Measurements from ENCODE around the gene STRN.
"Not testable (repeated sequence)": the region's sequence is repeated elsewhere in the genome, so short reads cannot be mapped to it uniquely, and the experiment has no call there.

Gene STRN

DNA sequence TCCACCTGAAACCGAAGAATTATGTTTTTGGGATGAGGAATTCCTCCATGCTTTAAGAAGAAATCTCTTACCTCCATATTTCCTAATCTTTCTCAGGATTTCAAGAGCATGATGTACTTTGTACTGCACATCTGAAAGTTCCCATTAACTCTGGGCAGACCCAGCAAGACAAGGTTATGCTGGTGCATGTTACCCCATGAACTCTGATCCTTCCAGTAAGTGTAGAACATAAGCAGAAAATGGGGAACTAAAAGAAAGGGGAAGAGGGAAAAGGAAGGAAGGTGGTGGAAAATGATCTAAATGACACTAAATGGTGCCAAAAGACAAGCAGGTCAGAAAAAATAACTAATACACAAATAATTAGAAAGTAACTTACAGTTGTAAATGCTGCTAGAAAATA is 50.7 kb downstream of the STRN start:
- DNase-seq (ENCODE audit: low spot score) (no peak), FAIRE-seq (no peak)

GRCh38 chr2:36912695-36913094 is 53.6 kb downstream of the STRN start:
- FAIRE-seq: no peak
- DNase-seq (ENCODE audit: low spot score): no peak

GRCh38 chr2:36911012-36911411 is 55.3 kb downstream of the STRN start:
- FAIRE-seq (no peak), DNase-seq (ENCODE audit: low spot score) (no peak)

DNA sequence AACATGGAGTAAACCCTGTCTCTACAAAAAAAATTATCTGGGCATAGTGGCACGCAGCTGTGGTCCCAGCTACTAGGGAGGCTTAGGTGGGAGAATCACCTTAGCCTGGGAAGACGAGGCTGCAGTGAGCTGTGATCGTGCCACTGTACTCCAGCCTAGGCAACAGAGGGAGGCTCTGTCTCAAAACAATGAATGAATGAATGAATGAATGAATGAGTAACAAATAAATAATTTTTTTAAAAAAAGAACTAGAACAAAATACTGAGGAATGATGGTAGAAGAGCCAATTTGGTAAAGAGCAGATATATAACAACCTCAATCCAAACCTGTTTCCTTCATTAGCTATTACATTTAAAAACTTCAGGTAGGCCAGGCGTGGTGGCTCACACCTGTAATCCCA is 60.1 kb downstream of the STRN start:
- DNase-seq (ENCODE audit: low spot score): no peak
- no peak for FAIRE-seq

GRCh38 chr2:36904636-36905035 is 61.7 kb downstream of the STRN start:
- DNase-seq (ENCODE audit: low spot score): no peak
- no peak for FAIRE-seq

DNA sequence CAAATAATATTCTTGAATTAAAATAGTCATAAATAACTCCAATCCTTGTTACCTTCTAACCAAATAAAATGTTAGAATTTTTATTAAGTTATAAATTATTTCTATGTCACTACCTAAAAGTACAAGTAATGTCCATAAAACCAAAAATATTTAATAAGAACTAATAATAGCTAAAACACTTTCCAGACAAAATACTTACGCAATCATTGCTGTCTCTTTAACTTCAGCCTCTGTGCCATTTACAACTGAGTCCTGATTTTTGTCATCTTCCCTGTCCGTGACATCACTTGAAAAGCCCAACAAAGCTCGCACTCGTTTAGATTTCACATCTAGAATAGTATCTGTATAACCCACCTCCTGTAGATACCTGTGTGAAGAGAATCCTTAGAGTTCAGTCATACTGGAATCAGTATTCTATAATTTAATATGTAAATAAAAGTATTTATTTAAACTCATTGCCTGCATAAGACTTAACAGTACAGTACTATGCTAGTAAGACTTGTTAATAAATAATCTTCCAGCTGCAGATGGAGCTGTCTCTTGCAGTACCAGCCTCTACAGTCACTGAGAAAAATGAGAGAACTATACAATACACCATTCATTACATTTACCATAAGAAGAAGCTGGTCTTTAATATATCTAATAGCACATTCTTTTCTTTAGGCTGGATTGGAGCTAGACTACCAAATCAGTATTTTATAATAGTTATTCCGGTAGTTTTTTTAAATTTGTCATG is 63.8 kb downstream of the STRN start:
- FAIRE-seq (no peak), DNase-seq (ENCODE audit: low spot score) (no peak)

DNA sequence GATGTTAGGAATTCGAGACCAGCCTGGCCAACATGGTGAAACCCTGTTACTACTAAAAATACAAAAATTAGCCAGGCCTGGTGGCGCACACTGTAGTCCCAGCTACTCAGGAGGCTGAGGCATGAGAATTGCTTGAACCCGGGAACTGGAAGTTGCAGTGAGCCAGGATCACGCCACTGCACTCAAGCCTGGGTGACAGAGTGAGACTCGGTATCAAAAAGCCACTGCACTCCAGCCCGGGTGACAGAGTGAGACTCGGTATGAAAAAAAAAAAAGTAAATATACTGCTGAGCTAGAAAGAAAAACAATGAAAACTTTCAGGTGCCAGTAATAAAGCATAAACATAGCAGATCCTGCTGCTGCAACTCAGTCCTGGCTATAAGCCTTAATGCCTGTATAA is 73.5 kb downstream of the STRN start:
- DNase-seq (ENCODE audit: low spot score) (no peak), FAIRE-seq (no peak)

- DNase-seq (ENCODE audit: low spot score): peak; percentile 76
- peak; percentile 92 for FAIRE-seq
These were observed 76.5 kb downstream of the STRN start for GRCh38 chr2:36889795-36890194.

- not testable (repeated sequence) for FAIRE-seq; DNase-seq (ENCODE audit: low spot score)
These were observed 79.2 kb downstream of the STRN start for GRCh38 chr2:36887095-36887494.

DNA sequence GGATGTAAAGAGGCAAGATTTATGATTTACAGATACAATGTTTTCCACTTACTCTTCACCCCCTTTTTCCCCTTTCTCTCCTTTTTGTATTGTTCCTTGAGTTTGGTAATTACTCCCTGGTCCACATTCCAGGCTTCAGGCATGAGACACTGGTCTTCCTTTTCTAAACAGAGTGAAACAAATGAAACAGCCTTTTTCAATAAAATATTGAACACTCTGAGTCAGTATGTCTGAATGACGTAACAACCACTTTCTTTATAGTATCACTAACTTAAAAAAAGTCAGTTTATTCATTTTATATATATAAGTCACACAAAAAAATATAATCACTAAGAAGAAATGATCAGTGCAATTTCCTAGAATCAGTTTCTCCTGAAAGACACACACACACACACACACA is 79.7 kb downstream of the STRN start:
- no peak for DNase-seq (ENCODE audit: low spot score)

DNA sequence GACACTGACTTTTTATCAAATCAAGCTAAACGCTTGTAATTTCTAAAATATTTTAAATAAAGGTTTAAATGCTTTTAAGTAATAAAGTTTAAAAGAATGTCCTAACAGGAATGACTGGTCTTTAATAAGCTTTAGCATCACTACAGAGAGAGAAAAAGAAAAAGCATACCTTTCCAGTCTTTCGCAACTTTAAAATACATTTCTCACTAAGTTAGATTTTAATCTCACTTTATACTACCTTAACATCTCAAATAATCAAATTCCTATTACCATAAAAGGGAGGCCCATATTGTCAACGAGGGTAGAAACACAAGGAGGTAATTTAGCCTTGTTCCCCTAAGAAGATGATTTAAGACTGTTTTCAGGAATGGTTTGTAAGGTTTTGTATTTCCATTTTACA is 80.7 kb downstream of the STRN start:
- FAIRE-seq (no peak), DNase-seq (ENCODE audit: low spot score) (no peak)

More for the DNA sequence above, 79.7 kb downstream of the STRN start:
- no peak for FAIRE-seq

DNA sequence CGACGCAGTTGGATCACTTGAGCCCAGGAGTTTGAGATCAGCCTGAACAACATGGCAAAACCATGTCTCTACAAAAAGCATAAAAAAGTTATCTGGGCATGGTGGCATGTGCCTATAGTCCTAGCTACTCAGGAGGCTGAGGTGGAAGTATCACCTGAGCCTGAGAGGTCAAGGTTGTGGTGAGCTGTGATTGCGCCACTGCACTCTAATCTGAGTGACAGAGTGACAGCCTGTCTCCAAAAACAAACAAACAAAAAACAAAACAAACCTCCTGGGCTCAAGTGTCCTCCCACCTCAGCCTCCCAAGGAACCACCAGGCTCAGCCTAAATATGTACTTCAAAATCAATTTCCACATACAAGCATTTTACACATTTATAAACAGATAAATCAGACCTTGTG is 83.8 kb downstream of the STRN start:
- no peak for FAIRE-seq
- DNase-seq (ENCODE audit: low spot score): no peak

- DNase-seq (ENCODE audit: low spot score) (no peak), FAIRE-seq (no peak)
These were observed 84.5 kb downstream of the STRN start for GRCh38 chr2:36881816-36882215.

GRCh38 chr2:36878429-36878828 is 87.9 kb downstream of the STRN start:
- FAIRE-seq (no peak), DNase-seq (ENCODE audit: low spot score) (no peak)

DNA sequence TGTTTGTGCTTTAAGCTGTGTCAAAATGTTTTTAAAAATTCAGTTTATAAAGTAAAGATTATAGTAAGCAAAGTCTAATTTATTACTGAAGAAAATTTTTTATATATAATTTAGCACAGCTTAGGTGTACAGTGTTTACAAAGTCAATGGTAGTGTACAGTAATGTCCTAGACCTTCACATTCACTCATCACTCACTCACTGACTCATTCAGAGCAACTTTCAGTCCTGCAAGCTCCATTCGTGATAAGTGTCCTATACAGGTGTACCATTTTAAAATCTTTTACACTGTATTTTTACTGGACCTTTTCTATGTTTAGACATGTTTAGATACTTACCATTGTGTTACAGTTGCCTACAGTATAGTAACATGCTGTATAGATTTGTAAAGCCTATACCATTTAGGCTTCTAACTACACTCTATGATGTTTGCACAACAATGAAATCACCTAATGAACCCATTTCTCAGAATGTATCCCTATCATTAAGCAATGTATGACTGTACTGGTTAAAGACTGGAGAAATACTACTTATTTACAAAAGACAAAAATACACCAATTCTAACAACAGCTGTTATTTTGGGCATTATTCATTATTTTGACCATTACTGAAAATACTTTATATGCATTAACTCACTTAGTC is 95.1 kb downstream of the STRN start:
- no peak for DNase-seq (ENCODE audit: low spot score)
- peak; percentile 30 for FAIRE-seq

- DNase-seq (ENCODE audit: low spot score) (no peak), FAIRE-seq (no peak)
These were observed 96.7 kb downstream of the STRN start for GRCh38 chr2:36869606-36870005.

- DNase-seq (ENCODE audit: low spot score) (no peak), FAIRE-seq (no peak)
These were observed 104.4 kb downstream of the STRN start for GRCh38 chr2:36861896-36862295.

GRCh38 chr2:36859366-36859792 is 107.0 kb downstream of the STRN start:
- FAIRE-seq (no peak), DNase-seq (ENCODE audit: low spot score) (no peak)

DNA sequence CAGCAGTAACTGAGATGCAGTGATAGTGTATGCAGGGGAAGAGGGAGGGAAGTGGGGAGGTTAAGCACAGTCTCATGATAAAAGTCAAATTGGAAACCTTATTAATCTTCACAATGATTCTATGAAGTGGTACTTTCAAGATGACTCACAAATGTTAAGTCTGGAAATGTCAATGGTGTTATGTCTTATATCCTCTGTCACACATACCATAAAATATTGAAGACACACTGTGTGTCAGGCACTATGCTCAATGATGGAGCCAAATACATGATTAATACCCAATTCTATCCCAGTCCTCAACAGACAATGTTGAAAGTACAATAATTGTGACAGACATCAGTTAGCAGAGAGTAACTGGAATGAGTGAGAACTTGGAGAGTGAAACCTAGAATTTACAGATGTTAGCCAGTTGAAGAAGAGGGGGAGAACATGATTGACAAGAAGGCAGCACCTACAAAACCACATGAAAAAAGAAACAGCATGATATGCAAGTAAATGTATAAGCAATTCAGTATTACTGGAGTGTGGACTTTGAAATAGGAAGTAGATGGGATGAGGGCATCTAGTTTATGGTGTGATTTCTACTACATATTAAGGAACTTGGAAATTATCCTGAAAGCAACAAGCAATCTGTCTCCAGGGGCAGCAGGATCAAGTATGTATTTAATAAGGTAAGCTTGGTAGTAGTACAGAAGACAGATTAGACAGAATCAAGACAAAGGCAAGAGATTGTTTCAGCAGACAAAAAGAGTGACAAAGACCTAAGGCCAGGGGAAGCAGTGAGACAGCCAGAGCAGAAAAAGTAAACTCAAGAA is 107.6 kb downstream of the STRN start:
- FAIRE-seq (no peak), DNase-seq (ENCODE audit: low spot score) (no peak)

- FAIRE-seq: no peak
- DNase-seq (ENCODE audit: low spot score): no peak
These were observed 108.6 kb downstream of the STRN start for GRCh38 chr2:36857713-36858112.

DNA sequence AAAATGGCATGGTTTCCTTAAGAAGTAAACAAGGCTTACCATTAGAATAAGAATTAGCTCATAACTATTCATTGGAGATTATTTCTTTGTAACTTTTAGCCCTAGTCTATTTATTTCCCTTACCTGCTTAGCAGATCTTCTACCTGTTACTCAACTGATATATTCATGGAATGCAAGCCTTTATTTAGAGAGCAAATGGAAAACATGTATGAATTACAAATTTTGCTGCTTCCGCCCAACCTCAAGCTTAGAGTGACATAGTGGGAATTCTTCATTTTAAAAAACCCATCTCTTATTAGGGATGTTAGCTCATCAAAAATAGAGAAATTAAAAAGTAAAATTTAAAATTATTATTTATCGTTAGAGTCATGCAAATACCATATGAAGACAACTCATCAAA is 110.9 kb downstream of the STRN start:
- DNase-seq (ENCODE audit: low spot score) (no peak), FAIRE-seq (no peak)

DNA sequence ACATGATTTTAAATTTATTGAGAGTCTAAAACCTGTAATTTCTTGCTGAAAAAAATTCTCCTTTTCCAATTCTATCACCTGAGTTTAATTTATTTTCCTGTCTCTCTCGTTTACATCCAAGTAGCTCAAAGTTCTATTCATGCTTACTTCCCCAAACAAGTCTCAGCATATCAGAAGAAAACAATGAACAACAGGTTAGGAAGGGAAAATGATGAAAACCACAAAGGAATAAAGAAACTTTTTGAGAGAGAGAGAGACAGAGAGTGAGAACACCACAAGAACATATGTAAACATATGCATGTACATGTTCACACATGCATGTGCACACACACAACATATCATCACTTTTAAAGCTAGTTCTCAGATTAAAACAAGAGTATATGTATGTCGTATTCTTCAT is 112.1 kb downstream of the STRN start:
- DNase-seq (ENCODE audit: low spot score) (no peak), FAIRE-seq (no peak)
